Ectodermal cell (in vitro differentiated cells): ENCODE results near the gene D2HGDH.
"Not testable (repeated sequence)": the region's sequence is repeated elsewhere in the genome, so short reads cannot be mapped to it uniquely, and the experiment has no call there.

ENCODE experiments used
- H3K27ac ChIP-seq: 2 replicates; pipeline ENCODE4 v1.7.0; 2013; ENCODE audit warnings: mild to moderate bottlenecking, low read depth, low read length; ENCODE audit not compliant: insufficient read depth, poor library complexity, severe bottlenecking
- H3K27me3 ChIP-seq: 2 replicates; pipeline ENCODE4 v1.7.0; 2013; ENCODE audit warnings: mild to moderate bottlenecking, low read length; ENCODE audit not compliant: insufficient read depth, control insufficient read depth, poor library complexity, severe bottlenecking
- H3K36me3 ChIP-seq: one replicate; pipeline ENCODE4 v1.7.0; 2013; ENCODE audit warnings: low read length; ENCODE audit not compliant: control insufficient read depth, insufficient read depth
- H3K4me1 ChIP-seq: one replicate; pipeline ENCODE4 v1.7.0; 2013; ENCODE audit warnings: low read length; ENCODE audit not compliant: control insufficient read depth, insufficient read depth
- H3K4me3 ChIP-seq: 2 replicates; pipeline ENCODE4 v1.7.0; 2013; ENCODE audit warnings: low read depth, low read length, control low read depth; ENCODE audit not compliant: insufficient read depth
- H3K9me3 ChIP-seq: 2 replicates; pipeline ENCODE4 v1.7.0; 2013; ENCODE audit warnings: mild to moderate bottlenecking, low read length, moderate library complexity; ENCODE audit not compliant: control insufficient read depth
- WGBS, 2 experiments: methylation state at CpG; one replicate each; pipeline ENCODE4 v1.1.7; 2013; ENCODE audit warnings: missing lambda C conversion rate in 2 of 2; 5-methylcytosine and 5-hydroxymethylcytosine counted together

The D2HGDH gene

GRCh38 chr2:241738040-241738686 lies 3.7 kb downstream of the D2HGDH start:
- Histone ChIP-seq H3K27ac (no peak overlapping the region), H3K27me3 (peaks cover 4% of the 10 kb centered on the region), H3K9me3 (no peaks in the 10 kb centered on the region), H3K4me3 (no peak overlapping the region), H3K36me3 (no peaks in the 10 kb centered on the region), H3K4me1 (no peaks in the 10 kb centered on the region)
- 94 to 95% methylated on average over 17 of the region's 17 CpGs for WGBS, 2 experiments

GRCh38 chr2:241739177-241739576 lies 4.7 kb downstream of the D2HGDH start:
- H3K4me3 ChIP-seq, result no peak overlapping the region
- H3K4me1 ChIP-seq, result no peaks in the 10 kb centered on the region
- H3K9me3 ChIP-seq, result no peaks in the 10 kb centered on the region
- H3K27me3 ChIP-seq, result no peaks in the 10 kb centered on the region
- peaks cover 4% of the 10 kb centered on the region for H3K36me3 ChIP-seq
- 95 to 96% methylated on average over 15 of the region's 15 CpGs for WGBS, 2 experiments
- no peak overlapping the region for H3K27ac ChIP-seq

- 92 to 95% methylated on average over 12 of the region's 12 CpGs for WGBS, 2 experiments
- Histone ChIP-seq H3K27ac (no peak overlapping the region), H3K36me3 (peaks cover 6% of the 10 kb centered on the region), H3K4me3 (no peak overlapping the region), H3K4me1 (no peaks in the 10 kb centered on the region), H3K27me3 (no peaks in the 10 kb centered on the region), H3K9me3 (no peaks in the 10 kb centered on the region)
Observed at GRCh38 chr2:241739651-241740050, 5.2 kb downstream of the D2HGDH start.

GRCh38 chr2:241741016-241741415 lies 6.6 kb downstream of the D2HGDH start:
- WGBS, 2 experiments, result 93 to 95% methylated on average over 10 of the region's 10 CpGs
- H3K4me3 ChIP-seq, result no peak overlapping the region
- H3K4me1 ChIP-seq, result no peaks in the 10 kb centered on the region

GRCh38 chr2:241742320-241742939 lies 8.0 kb downstream of the D2HGDH start:
- Histone ChIP-seq H3K36me3 (peaks cover 21% of the 10 kb centered on the region), H3K4me3 (no peak overlapping the region)
- 96% methylated on average over 28 of the region's 28 CpGs for WGBS, 2 experiments

More at GRCh38 chr2:241741016-241741415, 6.6 kb downstream of the D2HGDH start:
- Histone ChIP-seq H3K27me3 (no peaks in the 10 kb centered on the region), H3K36me3 (peaks cover 19% of the 10 kb centered on the region), H3K9me3 (no peaks in the 10 kb centered on the region), H3K27ac (no peak overlapping the region)

GRCh38 chr2:241743008-241743407 lies 8.6 kb downstream of the D2HGDH start:
- WGBS, 2 experiments, result 95 to 97% methylated on average over 14 of the region's 15 CpGs
- not testable (repeated sequence) for H3K27ac ChIP-seq, H3K4me3 ChIP-seq, H3K9me3 ChIP-seq, H3K4me1 ChIP-seq, H3K27me3 ChIP-seq
- peaks cover 21% of the 10 kb centered on the region for H3K36me3 ChIP-seq

More at GRCh38 chr2:241742320-241742939, 8.0 kb downstream of the D2HGDH start:
- Histone ChIP-seq H3K27me3 (no peaks in the 10 kb centered on the region), H3K9me3 (no peaks in the 10 kb centered on the region), H3K4me1 (no peaks in the 10 kb centered on the region), H3K27ac (no peak overlapping the region)

- Histone ChIP-seq H3K4me1 (no peaks in the 10 kb centered on the region), H3K27me3 (no peaks in the 10 kb centered on the region), H3K9me3 (no peaks in the 10 kb centered on the region), H3K4me3 (no peak overlapping the region), H3K27ac (no peak overlapping the region), H3K36me3 (peaks cover 21% of the 10 kb centered on the region)
- 94 to 95% methylated on average over 16 of the region's 16 CpGs for WGBS, 2 experiments
Observed at GRCh38 chr2:241743620-241744019, 9.2 kb downstream of the D2HGDH start.

- H3K4me3 ChIP-seq, result no peak overlapping the region
- 95 to 96% methylated on average over 24 of the region's 24 CpGs for WGBS, 2 experiments
- H3K4me1 ChIP-seq, result no peaks in the 10 kb centered on the region
- no peaks in the 10 kb centered on the region for H3K9me3 ChIP-seq
- H3K36me3 ChIP-seq, result peaks cover 26% of the 10 kb centered on the region
- no peak overlapping the region for H3K27ac ChIP-seq
- H3K27me3 ChIP-seq, result no peaks in the 10 kb centered on the region
Observed at GRCh38 chr2:241744028-241744754, 9.8 kb downstream of the D2HGDH start.

- Histone ChIP-seq H3K9me3 (no peaks in the 10 kb centered on the region), H3K27ac (no peak overlapping the region), H3K4me1 (no peaks in the 10 kb centered on the region), H3K36me3 (peaks cover 28% of the 10 kb centered on the region), H3K4me3 (no peak overlapping the region), H3K27me3 (no peaks in the 10 kb centered on the region)
- WGBS, 2 experiments, result 96 to 98% methylated on average over 13 of the region's 13 CpGs
Observed at GRCh38 chr2:241745276-241745675, 10.8 kb downstream of the D2HGDH start.

- WGBS, 2 experiments, result 93% methylated on average over 3 to 4 of the region's 4 CpGs
- Histone ChIP-seq H3K36me3 (peaks cover 28% of the 10 kb centered on the region), H3K27ac (no peak overlapping the region)
Observed at GRCh38 chr2:241746084-241746483, 11.7 kb downstream of the D2HGDH start.

More at GRCh38 chr2:241746084-241746483, 11.7 kb downstream of the D2HGDH start:
- Histone ChIP-seq H3K4me3 (no peak overlapping the region), H3K4me1 (no peaks in the 10 kb centered on the region), H3K9me3 (no peaks in the 10 kb centered on the region), H3K27me3 (no peaks in the 10 kb centered on the region)
